HepG2 (cell line): Measurements from ENCODE around the gene OR2F1. TPM values are rescaled to one million over a fixed set of nuclear protein-coding genes. Genes with fewer than 3 reads are reported as not detected.

Experiments
- BHLHE40 ChIP-seq: IDR thresholded peaks from 2 replicates; pipeline ENCODE4 v1.6.1; 2011; ENCODE audit warnings: low read length, improper control_type of control experiment
- CERS6 ChIP-seq: sonication (generic); formaldehyde crosslinking; IDR thresholded peaks from 2 replicates; pipeline ENCODE4 v1.5.0; 2020; ENCODE audit warnings: missing genetic modification reagents
- FOXK2 ChIP-seq: fragments of 450-650 bp; IDR thresholded peaks from 2 replicates; pipeline ENCODE4 v1.6.1; 2016
- SIN3B ChIP-seq: fragments of 150-350 bp; IDR thresholded peaks from 2 replicates; pipeline ENCODE4 v1.6.1; 2014; ENCODE audit warnings: low read length
- SNAPC4 ChIP-seq: sonication (generic); formaldehyde crosslinking; IDR thresholded peaks from 2 replicates; pipeline ENCODE4 v1.4.0; 2020; ENCODE audit warnings: mild to moderate bottlenecking, missing genetic modification reagents
- ZMAT5 ChIP-seq: sonication (generic); formaldehyde crosslinking; IDR thresholded peaks from 2 replicates; pipeline ENCODE4 v1.5.0; 2020; ENCODE audit warnings: mild to moderate bottlenecking, low read depth, missing genetic modification reagents, borderline replicate concordance
- ZNF3 ChIP-seq: IDR thresholded peaks from 2 replicates; pipeline ENCODE4 v1.7.0; 2017; ENCODE audit warnings: inconsistent platforms
- ZNF512 ChIP-seq: sonication (generic); formaldehyde crosslinking; IDR thresholded peaks from 2 replicates; pipeline ENCODE4 v1.4.0; 2020; ENCODE audit warnings: mild to moderate bottlenecking, missing genetic modification reagents
- ZNF556 ChIP-seq: sonication (generic); formaldehyde crosslinking; IDR thresholded peaks from 2 replicates; pipeline ENCODE4 v1.4.0; 2020; ENCODE audit warnings: mild to moderate bottlenecking, missing genetic modification reagents, borderline replicate concordance
- ZNF574 ChIP-seq: sonication (generic); formaldehyde crosslinking; IDR thresholded peaks from 2 replicates; pipeline ENCODE4 v1.4.0; 2020; ENCODE audit warnings: missing genetic modification reagents
- ZNF75D ChIP-seq: sonication (generic); formaldehyde crosslinking; IDR thresholded peaks from 2 replicates; pipeline ENCODE4 v1.8.1; 2023; ENCODE audit warnings: missing genetic modification reagents, mild to moderate bottlenecking, borderline replicate concordance
- ZNF772 ChIP-seq: sonication (generic); formaldehyde crosslinking; IDR thresholded peaks from 2 replicates; pipeline ENCODE4 v1.5.0; 2020; ENCODE audit warnings: mild to moderate bottlenecking, missing genetic modification reagents
- polyA plus RNA-seq, 8 experiments: library from polyadenylated mRNA; depleted of rRNA in 3 of 8; stranded (reverse) in 7 of 8; unstranded in 1 of 8; fragments of >200 nt; fragmentation: Illumina TruSeq in 4 of 8; extraction: Trizol in 4 of 8; gene quantifications; 2 replicates each; pipeline versions ENCODE4 v1.2.1 to v1.2.3, GENCODE V29; 2011 to 2016; ENCODE audit warnings: low read depth in 4 of 8, missing spikeins in 1 of 8, mixed read lengths in 1 of 8; ENCODE audit not compliant: insufficient read depth in 1 of 8
- total RNA-seq, 5 experiments: library from RNA; depleted of rRNA; stranded (reverse); fragments of >200 nt; fragmentation: Illumina TruSeq; extraction: Trizol; gene quantifications; 2 replicates each; pipeline ENCODE4 v1.2.3, GENCODE V29; 2016; ENCODE audit warnings: low read depth in 1 of 5

The OR2F1 gene
- total and polyA plus RNA-seq, 2 of the 13 experiments (the other 11 are each of a cell fraction or from before 2014, with no cell fraction given) = 0.36 to 1.5 TPM

- no peak for TF ChIP-seq CERS6 (CRISPR knock-in tag)
- TF ChIP-seq SNAPC4 (CRISPR knock-in tag) = no peak
- TF ChIP-seq ZNF556 (CRISPR knock-in tag) = peak; percentile 85; the same call in 1 of the 2 replicates
- TF ChIP-seq ZNF75D = no peak
- peak; percentile 29; the same call in 1 of the 2 replicates for TF ChIP-seq SIN3B
- TF ChIP-seq ZNF772 = no peak
- no peak for TF ChIP-seq BHLHE40
- no peak for TF ChIP-seq FOXK2
- TF ChIP-seq ZMAT5 (CRISPR knock-in tag) = no peak
- peak; percentile 70 for TF ChIP-seq ZNF574 (CRISPR knock-in tag)
- peak; percentile 63; the same call in 1 of the 2 replicates for TF ChIP-seq ZNF3 (CRISPR knock-in tag)
- TF ChIP-seq ZNF512 (CRISPR knock-in tag) = no peak
These were observed 47.7 kb upstream of the OR2F1 start (continued) for GRCh38 chr7:143906895-143907294.
